Stomach (tissue), 9 donors: ENCODE results near the gene TRAK1. TPM values are rescaled to one million over a fixed set of nuclear protein-coding genes. Genes with fewer than 3 reads are reported as not detected.

Experiments used
- DNase-seq, 2 donors: peaks; one replicate each; pipeline versions ENCODE4 v3.0.0 to v3.0.0-alpha.2; 2013 to 2019
- H3K27ac ChIP-seq, 5 donors: fragments of 200-600 bp in 4 of 5; sonication (generic) in 4 of 5; one replicate each; pipeline ENCODE4 v1.5.1; 2013 to 2019; ENCODE audit warnings: mild to moderate bottlenecking in 1 of 5, moderate library complexity in 1 of 5
- H3K27me3 ChIP-seq, 3 donors: fragments of 200-600 bp; sonication (generic); one replicate each; pipeline ENCODE4 v1.5.1; 2017 to 2019; ENCODE audit warnings: mixed run types in 1 of 3
- H3K36me3 ChIP-seq, 4 donors: fragments of 200-600 bp; sonication (generic); 1 replicate in 3 of 4; 2 replicates in 1 of 4; pipeline ENCODE4 v1.5.1; 2016 to 2019
- H3K4me1 ChIP-seq, 4 donors: fragments of 200-600 bp; sonication (generic); one replicate each; pipeline ENCODE4 v1.5.1; 2016 to 2019
- H3K4me3 ChIP-seq, 4 donors: fragments of 200-600 bp; sonication (generic) in 3 of 4; one replicate each; pipeline ENCODE4 v1.5.1; 2016 to 2019; ENCODE audit warnings: mild to moderate bottlenecking in 1 of 4
- H3K9me3 ChIP-seq, 4 donors: fragments of 200-600 bp; sonication (generic); one replicate each; pipeline ENCODE4 v1.5.1; 2016 to 2019
- CTCF ChIP-seq, 7 experiments: fragments of 450-650 bp in 4 of 7; fragments of 200-600 bp in 3 of 7; sonication (generic) in 3 of 7; IDR thresholded peaks; one replicate each; pipeline ENCODE4 v1.5.1; 2016 to 2019; ENCODE audit warnings: antibody characterized with exemption in 7 of 7, control low read depth in 2 of 7, mild to moderate bottlenecking in 1 of 7
- EP300 ChIP-seq: sonication (generic); formaldehyde crosslinking; IDR thresholded peaks from one replicate; pipeline ENCODE4 v1.6.1; 2017; ENCODE audit warnings: antibody characterized with exemption
- POLR2A ChIP-seq, 4 donors: fragments of 450-650 bp; IDR thresholded peaks; one replicate each; pipeline ENCODE4 v1.6.1; 2016; ENCODE audit warnings: antibody characterized with exemption in 4 of 4, control low read depth in 2 of 4, mild to moderate bottlenecking in 1 of 4, moderate library complexity in 1 of 4
- POLR2AphosphoS5 ChIP-seq, 3 donors: sonication (generic); formaldehyde crosslinking; IDR thresholded peaks; one replicate each; pipeline ENCODE4 v1.6.1; 2016; ENCODE audit warnings: antibody characterized with exemption in 3 of 3
- WGBS, 5 donors: extraction: QIAGEN DNeasy Blood & Tissue Kit in 3 of 5; methylation state at CpG; one replicate each; pipeline versions ENCODE4 v1.1.5 to v1.1.7; 2013 to 2018; 5-methylcytosine and 5-hydroxymethylcytosine counted together
- intact Hi-C: fragments of 100-400 bp; cut with DNase I; formaldehyde crosslinking; loops from one replicate; pipeline ENCODE4 v1.15.1; 2023; ENCODE audit warnings: low total_unique reads
- polyA plus RNA-seq, 3 donors: library from polyadenylated mRNA; stranded (reverse); fragments of 200-250 nt; gene quantifications; one replicate each; pipeline ENCODE4 v1.2.3, GENCODE V29; 2013
- total RNA-seq, 5 donors: library from RNA; depleted of rRNA; stranded (reverse); fragments of >200 nt; gene quantifications; one replicate each; pipeline versions ENCODE4 v1.1.0 to v1.2.3, GENCODE V29; 2014 to 2016
- donor health status: healthy with polysubstance abuse.
- donor health status: Bipolar disorder and iron deficiency.
- donor health status: healthy.

The TRAK1 gene
- total and polyA plus RNA-seq, 8 donors: 17.2 to 328 (median 86.0) TPM

DNA sequence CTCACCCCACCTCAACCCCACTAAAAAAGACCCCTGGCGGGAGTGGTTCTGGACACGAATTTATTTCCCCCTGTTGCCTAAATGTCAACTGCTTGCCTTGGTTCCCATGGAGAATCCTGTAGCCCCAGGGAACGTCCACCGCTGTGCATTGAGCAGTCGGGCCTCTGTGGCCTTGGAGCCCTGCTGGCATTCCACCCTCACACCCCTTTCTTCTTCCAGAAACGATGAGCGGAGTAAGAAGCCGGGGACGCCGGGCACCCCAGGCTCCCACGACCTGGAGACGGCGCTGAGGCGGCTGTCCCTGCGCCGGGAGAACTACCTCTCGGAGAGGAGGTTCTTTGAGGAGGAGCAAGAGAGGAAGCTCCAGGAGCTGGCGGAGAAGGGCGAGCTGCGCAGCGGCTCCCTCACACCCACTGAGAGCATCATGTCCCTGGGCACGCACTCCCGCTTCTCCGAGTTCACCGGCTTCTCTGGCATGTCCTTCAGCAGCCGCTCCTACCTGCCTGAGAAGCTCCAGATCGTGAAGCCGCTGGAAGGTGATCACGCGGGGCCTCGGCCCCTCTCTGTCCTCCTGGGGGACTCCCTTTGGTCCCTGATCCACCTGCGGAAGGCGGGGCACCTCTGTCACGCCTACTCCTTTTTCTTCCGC is 111.2 kb downstream of the TRAK1 start:
- TF ChIP-seq EP300 (no peak), POLR2A (IDR thresholded peaks at IDR 0.05) (no peak), CTCF (IDR thresholded peaks at IDR 0.05) (no peak), POLR2AphosphoS5 (IDR thresholded peaks at IDR 0.05) (no peak)
- intact Hi-C loops: no loop called here
- no peak overlapping the region for H3K27ac ChIP-seq
- no peaks in the 10 kb centered on the region for H3K9me3 ChIP-seq
- H3K4me3 ChIP-seq: no peak overlapping the region
- no peaks in the 10 kb centered on the region for H3K4me1 ChIP-seq
- H3K36me3 ChIP-seq: peaks cover 52 to 100% (median 100%) of the 10 kb centered on the region in 4 donors
- WGBS, 5 donors: 92 to 94% (median 93%) methylated on average over 29 to 35 of the region's 35 CpGs
- no peak for DNase-seq
- H3K27me3 ChIP-seq: no peaks in the 10 kb centered on the region

DNA sequence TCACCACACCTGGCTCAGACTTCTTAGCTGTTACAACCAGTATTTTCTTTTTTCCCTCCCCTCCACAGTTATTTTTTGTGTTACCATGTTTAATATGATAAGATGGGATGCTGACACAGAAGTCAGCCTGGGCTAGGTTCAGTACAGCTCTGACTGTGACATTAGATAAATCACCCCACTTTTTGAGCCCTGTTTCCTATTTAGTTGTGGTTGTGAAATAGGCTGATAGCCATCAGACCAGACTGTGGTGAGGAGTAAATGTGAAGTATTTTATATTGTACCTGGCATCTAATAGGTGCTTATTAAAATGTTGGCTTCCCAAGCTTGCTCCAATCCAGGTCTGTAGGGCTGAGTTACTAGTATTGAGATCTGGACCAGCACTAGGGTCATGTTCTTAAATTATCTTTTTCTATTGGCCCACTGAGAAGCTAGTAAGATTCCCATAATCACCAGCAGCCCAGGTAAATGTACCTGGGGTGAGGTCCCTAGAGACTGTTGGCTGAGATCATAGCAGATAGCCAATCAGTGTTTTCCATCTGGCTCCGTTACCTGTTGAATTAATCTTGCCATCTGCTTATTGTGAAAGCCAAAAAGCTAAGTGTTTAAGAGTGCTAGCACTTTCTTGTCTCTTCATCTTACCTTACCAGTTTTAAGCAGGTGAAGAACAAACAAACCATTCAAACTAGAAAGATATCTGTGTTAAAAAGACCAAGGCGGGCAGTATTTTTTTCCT is 113.9 kb downstream of the TRAK1 start:
- WGBS, 5 donors: 54 to 73% (median 62%) methylated on average over 2 of the region's 2 CpGs
- TF ChIP-seq CTCF (IDR thresholded peaks at IDR 0.05): no peak
- TF ChIP-seq EP300: no peak
- TF ChIP-seq POLR2AphosphoS5 (IDR thresholded peaks at IDR 0.05): no peak
- no peak for TF ChIP-seq POLR2A (IDR thresholded peaks at IDR 0.05)

DNA sequence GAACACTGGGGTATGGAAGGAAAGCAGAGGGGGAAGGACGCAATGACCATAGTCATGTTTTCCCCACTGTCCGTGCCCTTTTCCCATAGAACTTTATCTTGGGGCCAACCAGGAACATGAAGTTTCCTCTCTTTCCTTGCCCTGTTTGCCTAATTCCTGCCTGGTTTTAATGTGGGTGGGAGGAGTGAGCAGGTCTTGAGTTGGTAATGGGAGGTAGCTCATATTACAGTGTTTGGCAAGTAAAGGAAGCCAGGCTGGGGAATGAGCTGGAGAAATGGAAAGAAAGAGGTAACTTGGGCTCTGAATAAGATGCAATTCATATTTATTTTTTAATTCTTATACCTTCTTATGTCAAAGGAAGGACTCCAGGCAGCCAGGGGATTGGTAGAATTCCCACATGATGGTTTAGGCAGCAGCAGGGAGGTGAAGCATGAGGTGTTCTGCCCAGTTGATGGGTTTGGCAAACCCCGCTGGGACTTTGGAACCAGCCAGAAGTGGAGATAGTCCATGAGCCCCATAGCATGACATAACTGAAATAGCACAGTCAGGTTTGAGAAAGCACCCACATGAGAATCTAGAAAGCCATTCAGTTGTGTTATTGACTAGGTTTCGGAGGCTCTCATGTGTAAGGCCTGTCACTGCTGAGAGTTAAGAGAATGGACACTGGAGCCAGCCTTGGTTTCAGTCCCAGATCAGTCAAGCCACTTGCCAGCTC is 114.8 kb downstream of the TRAK1 start:
- Histone ChIP-seq H3K9me3 (no peaks in the 10 kb centered on the region), H3K36me3 (peaks cover 47 to 100% (median 100%) of the 10 kb centered on the region in 4 donors), H3K27ac (no peak overlapping the region), H3K4me1 (no peaks in the 10 kb centered on the region), H3K4me3 (no peak overlapping the region), H3K27me3 (no peaks in the 10 kb centered on the region)
- WGBS, 5 donors: 85 to 93% (median 89%) methylated on average over 4 of the region's 4 CpGs
- DNase-seq: no peak
- TF ChIP-seq POLR2A (IDR thresholded peaks at IDR 0.05): no peak
- no peak for TF ChIP-seq POLR2AphosphoS5 (IDR thresholded peaks at IDR 0.05)
- TF ChIP-seq EP300: no peak
- no peak for TF ChIP-seq CTCF (IDR thresholded peaks at IDR 0.05)
- intact Hi-C loops: no loop called here

More for the DNA sequence above, 113.9 kb downstream of the TRAK1 start:
- Histone ChIP-seq H3K9me3 (no peaks in the 10 kb centered on the region), H3K36me3 (peaks cover 44 to 100% (median 100%) of the 10 kb centered on the region in 4 donors), H3K27ac (no peak overlapping the region), H3K27me3 (no peaks in the 10 kb centered on the region), H3K4me1 (no peaks in the 10 kb centered on the region), H3K4me3 (no peak overlapping the region)
- intact Hi-C loops: no loop called here
- no peak for DNase-seq

- DNase-seq: no peak
- no peak for TF ChIP-seq POLR2A (IDR thresholded peaks at IDR 0.05)
- TF ChIP-seq EP300: no peak
- TF ChIP-seq CTCF (IDR thresholded peaks at IDR 0.05): no peak
- TF ChIP-seq POLR2AphosphoS5 (IDR thresholded peaks at IDR 0.05): no peak
- Histone ChIP-seq H3K27me3 (no peaks in the 10 kb centered on the region), H3K4me3 (no peak overlapping the region), H3K27ac (no peak overlapping the region), H3K4me1 (no peaks in the 10 kb centered on the region), H3K9me3 (no peaks in the 10 kb centered on the region), H3K36me3 (peaks cover 38 to 97% (median 93%) of the 10 kb centered on the region in 4 donors)
- intact Hi-C loops: no loop called here
- WGBS, 5 donors: 45 to 60% (median 49%) methylated on average over 10 to 12 of the region's 12 CpGs
Observed at GRCh38 chr3:42209917-42210316, 118.8 kb downstream of the TRAK1 start.
